Calu3 (cell line): ENCODE measurements around the gene SIRPB2. TPM values are rescaled to one million over a fixed set of nuclear protein-coding genes. Genes with fewer than 3 reads are reported as not detected.

Source experiments
- BruUV-seq: library from RNA; stranded (reverse); fragments of 400-500 nt; replicated peaks from 2 replicates; lab custom pipeline; 2021; lab: Mats Ljungman, UMichigan
- CTCF ChIA-PET: fragments of 300-600 bp; sonication (Branson Sonifier 250); formaldehyde crosslinking; loops from one replicate; lab custom pipeline; 2022; ENCODE audit warnings: antibody characterized with exemption; lab: Charles Lee
- DNase-seq: peaks from one replicate; pipeline ENCODE4 v3.0.0; 2022
- H3K27ac Mint-ChIP-seq: one replicate; pipeline ENCODE4 v1.8.0; 2022; ENCODE audit warnings: mixed read lengths; ENCODE audit not compliant: unreplicated experiment
- H3K27me3 Mint-ChIP-seq: one replicate; pipeline ENCODE4 v1.8.0; 2022; ENCODE audit warnings: mixed read lengths; ENCODE audit not compliant: unreplicated experiment
- H3K36me3 Mint-ChIP-seq: one replicate; pipeline ENCODE4 v1.8.0; 2022; ENCODE audit warnings: mild to moderate bottlenecking, moderate library complexity, mixed read lengths; ENCODE audit not compliant: insufficient read depth, unreplicated experiment
- H3K4me1 Mint-ChIP-seq: one replicate; pipeline ENCODE4 v1.8.0; 2022; ENCODE audit warnings: mild to moderate bottlenecking, low read depth, mixed read lengths; ENCODE audit not compliant: unreplicated experiment
- H3K4me3 Mint-ChIP-seq: one replicate; pipeline ENCODE4 v1.8.0; 2022; ENCODE audit warnings: mild to moderate bottlenecking, low read depth, moderate library complexity, mixed read lengths; ENCODE audit not compliant: unreplicated experiment
- H3K9me3 Mint-ChIP-seq: one replicate; pipeline ENCODE4 v1.8.0; 2022; ENCODE audit warnings: low read depth, mixed read lengths; ENCODE audit not compliant: unreplicated experiment
- CTCF ChIP-seq: fragments of 200-600 bp; IDR thresholded peaks from one replicate; pipeline ENCODE4 v1.8.0; 2022; ENCODE audit warnings: antibody characterized with exemption; ENCODE audit not compliant: unreplicated experiment
- intact Hi-C: fragments of 100-400 bp; cut with micrococcal nuclease; formaldehyde crosslinking; loops from one replicate; pipeline ENCODE4 v1.10.0; 2022; ENCODE audit not compliant: unreplicated experiment
- total RNA-seq: library from RNA; stranded (reverse); gene quantifications from 2 replicates; pipeline ENCODE4 v1.2.3, GENCODE V29; 2022

The SIRPB2 gene
- total RNA-seq, 1 experiment from 2014 or later, result 0.57 TPM

- H3K4me1 Mint-ChIP-seq, result no peaks in the 10 kb centered on the region
- H3K27me3 Mint-ChIP-seq, result no peaks in the 10 kb centered on the region
- CTCF ChIA-PET, result no interaction called here
- no TSS peak for BruUV-seq
- no peaks in the 10 kb centered on the region for H3K9me3 Mint-ChIP-seq
- intact Hi-C loops, result no loop called here
- H3K4me3 Mint-ChIP-seq, result no peak overlapping the region
- no peak for TF ChIP-seq CTCF
- DNase-seq, result no peak
- H3K27ac Mint-ChIP-seq, result no peak overlapping the region
- no peaks in the 10 kb centered on the region for H3K36me3 Mint-ChIP-seq
These were observed 37.6 kb upstream of the SIRPB2 start for GRCh38 chr20:1528811-1529210.

- Mint-ChIP-seq H3K27ac (no peak overlapping the region), H3K4me1 (no peaks in the 10 kb centered on the region), H3K9me3 (no peaks in the 10 kb centered on the region), H3K36me3 (no peaks in the 10 kb centered on the region), H3K4me3 (no peak overlapping the region), H3K27me3 (no peaks in the 10 kb centered on the region)
- no peak for DNase-seq
- CTCF ChIA-PET, result interaction anchor here (0.6 kb wide), 1 partner anchor 245 kb away, joined by 3 read pairs; no protein-coding TSS in a partner anchor
- intact Hi-C loops, result no loop called here
- TF ChIP-seq CTCF, result no peak
- BruUV-seq, result no TSS peak
These were observed 36.7 kb upstream of the SIRPB2 start for GRCh38 chr20:1527923-1528322.

- TF ChIP-seq CTCF, result no peak
- Mint-ChIP-seq H3K4me3 (no peak overlapping the region), H3K27ac (no peak overlapping the region), H3K9me3 (no peaks in the 10 kb centered on the region), H3K4me1 (no peaks in the 10 kb centered on the region), H3K36me3 (no peaks in the 10 kb centered on the region), H3K27me3 (peaks cover 10% of the 10 kb centered on the region)
- DNase-seq, result no peak
- CTCF ChIA-PET, result no interaction called here
- intact Hi-C loops, result no loop called here
- BruUV-seq, result no TSS peak
These were observed 35.7 kb upstream of the SIRPB2 start for GRCh38 chr20:1526896-1527295.

DNA sequence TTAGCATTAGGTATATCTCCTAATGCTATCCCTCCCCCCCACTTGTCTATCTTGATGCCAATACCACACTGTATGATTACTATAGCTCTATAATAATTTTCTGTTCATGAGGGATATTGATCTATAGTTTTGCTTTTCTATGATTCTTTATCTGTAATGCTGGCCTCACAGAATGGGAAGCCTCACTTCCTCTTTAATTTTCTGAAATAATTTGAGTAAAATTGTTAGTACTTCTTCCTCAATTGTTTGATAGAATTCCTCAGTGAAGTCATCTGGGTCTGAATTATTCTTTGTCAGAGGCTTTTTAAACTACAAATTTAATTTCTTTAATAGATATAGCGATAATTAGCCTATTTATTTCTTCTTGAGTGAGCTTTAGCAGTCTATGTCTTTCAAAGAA, 35.1 kb upstream of the SIRPB2 start:
- CTCF ChIA-PET, result no interaction called here
- H3K9me3 Mint-ChIP-seq, result no peaks in the 10 kb centered on the region
- H3K4me1 Mint-ChIP-seq, result no peaks in the 10 kb centered on the region

More for the DNA sequence above, 35.1 kb upstream of the SIRPB2 start:
- Mint-ChIP-seq H3K4me3 (no peak overlapping the region), H3K36me3 (no peaks in the 10 kb centered on the region), H3K27me3 (peaks cover 16% of the 10 kb centered on the region), H3K27ac (no peak overlapping the region)
- no peak for TF ChIP-seq CTCF
- intact Hi-C loops, result no loop called here
- no peak for DNase-seq
- BruUV-seq, result no TSS peak
